ENCODE results near the gene DSN1. TPM values are rescaled to one million over a fixed set of nuclear protein-coding genes. Genes with fewer than 3 reads are reported as not detected.
A peak's percentile ranks its signal among the peaks of the same experiment; 100 is the strongest.

DSN1 gene
- total RNA-seq, 1 donor from 2014 or later: 7.6 TPM

DNA sequence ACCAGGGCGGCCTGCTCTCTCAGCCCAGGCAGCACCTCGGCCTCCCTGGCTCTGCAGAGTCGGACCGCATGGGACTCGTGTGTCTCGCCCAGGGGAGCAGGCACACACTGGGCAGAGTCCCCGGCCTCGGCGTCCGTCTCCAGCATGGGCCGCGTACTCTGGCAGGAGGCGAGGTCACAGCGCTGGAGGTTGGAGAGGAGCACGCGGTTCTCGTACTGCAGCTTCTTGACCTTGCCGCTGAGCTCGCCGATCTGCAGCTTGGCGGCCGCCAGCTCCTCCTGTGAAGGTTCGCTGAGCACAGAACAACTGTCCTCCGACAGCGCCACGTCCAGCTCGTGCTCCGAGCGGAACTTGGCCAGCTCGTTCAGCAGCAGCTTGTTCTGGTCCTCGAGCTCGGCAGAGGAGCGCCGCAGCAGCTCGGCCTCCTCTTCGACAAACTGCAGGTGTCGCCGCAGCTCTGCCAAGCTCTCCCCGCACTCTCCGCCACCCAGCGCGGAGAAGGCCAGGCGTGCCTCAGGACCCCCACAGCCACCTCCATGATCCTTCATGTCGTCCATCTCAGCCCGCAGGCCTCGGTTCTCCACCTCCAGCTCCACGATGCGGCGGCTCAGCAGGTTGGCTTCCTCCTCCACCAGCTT, 42.0 kb upstream of the DSN1 start:
- H3K4me1 Mint-ChIP-seq (ENCODE audit: unreplicated experiment): peaks cover 12% of the 10 kb centered on the region
- no peaks in the 10 kb centered on the region for H3K27me3 Mint-ChIP-seq (ENCODE audit: unreplicated experiment)
- H3K9me3 Mint-ChIP-seq (ENCODE audit: unreplicated experiment): no peaks in the 10 kb centered on the region
- no peak for DNase-seq (ENCODE audit: extremely low spot score, unreplicated experiment)
- H3K4me3 Mint-ChIP-seq (ENCODE audit: unreplicated experiment): no peak overlapping the region
- H3K36me3 Mint-ChIP-seq (ENCODE audit: unreplicated experiment): peaks cover 38% of the 10 kb centered on the region
- no peak overlapping the region for H3K27ac Mint-ChIP-seq (ENCODE audit: unreplicated experiment)
- TF ChIP-seq CTCF (IDR thresholded peaks at IDR 0.05): no peak

GRCh38 chr20:36812594-36813463, 39.3 kb upstream of the DSN1 start:
- Mint-ChIP-seq H3K4me1 (ENCODE audit: unreplicated experiment) (peaks cover 8% of the 10 kb centered on the region), H3K9me3 (ENCODE audit: unreplicated experiment) (no peaks in the 10 kb centered on the region), H3K4me3 (ENCODE audit: unreplicated experiment) (no peak overlapping the region), H3K36me3 (ENCODE audit: unreplicated experiment) (peaks cover 41% of the 10 kb centered on the region), H3K27me3 (ENCODE audit: unreplicated experiment) (no peaks in the 10 kb centered on the region), H3K27ac (ENCODE audit: unreplicated experiment) (no peak overlapping the region)
- DNase-seq (ENCODE audit: extremely low spot score, unreplicated experiment): no peak
- TF ChIP-seq CTCF (IDR thresholded peaks at IDR 0.05): no peak

DNA sequence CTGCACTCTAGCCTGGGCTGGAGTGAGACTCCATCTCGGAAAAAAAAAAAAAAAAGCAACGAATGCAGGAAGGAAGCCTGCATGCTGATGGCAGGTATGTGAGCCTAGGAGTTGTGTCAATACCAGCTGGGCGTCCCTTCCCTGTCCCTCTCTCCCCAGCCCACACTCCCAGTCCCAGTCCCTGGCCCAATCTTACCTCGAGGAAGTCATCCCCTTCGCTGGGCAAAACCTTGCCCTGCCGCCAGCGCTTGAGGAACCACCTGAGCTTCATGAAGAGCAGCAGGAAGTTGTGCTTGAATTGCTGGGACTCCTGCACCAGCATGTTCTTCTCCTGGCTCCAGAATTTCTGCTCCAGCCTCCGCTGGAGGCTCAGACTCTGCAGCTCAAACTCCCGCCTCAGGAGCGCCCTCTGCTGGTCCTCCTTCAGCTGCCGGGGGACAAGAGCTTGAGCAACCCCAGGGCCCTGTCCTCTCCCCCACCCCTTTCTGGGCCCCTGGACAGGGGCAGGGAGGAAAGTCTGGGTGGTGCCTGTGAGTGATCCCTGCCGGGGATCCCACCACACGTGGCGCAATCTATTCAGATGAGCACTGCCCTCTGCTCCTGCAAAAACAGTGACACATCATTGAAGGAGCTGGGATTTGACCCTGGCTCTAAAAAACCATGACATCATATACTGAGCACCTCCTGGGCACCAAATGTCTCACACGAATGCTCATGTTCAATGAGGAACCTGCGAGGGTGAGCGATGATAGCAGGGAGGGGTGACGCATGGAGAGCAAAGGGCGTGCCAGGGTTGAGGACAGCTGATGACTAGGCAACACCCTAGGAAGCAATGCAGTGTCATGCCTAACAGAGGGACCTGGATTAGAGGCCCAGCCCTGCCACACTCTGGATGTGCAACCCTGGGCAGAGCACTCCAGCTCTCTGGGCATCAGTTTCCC, 35.0 kb upstream of the DSN1 start:
- no peaks in the 10 kb centered on the region for H3K9me3 Mint-ChIP-seq (ENCODE audit: unreplicated experiment)
- DNase-seq (ENCODE audit: extremely low spot score, unreplicated experiment): no peak
- H3K4me3 Mint-ChIP-seq (ENCODE audit: unreplicated experiment): no peak overlapping the region
- no peaks in the 10 kb centered on the region for H3K27me3 Mint-ChIP-seq (ENCODE audit: unreplicated experiment)
- peak; percentile 75 for TF ChIP-seq CTCF (IDR thresholded peaks at IDR 0.05)
- peaks cover 8% of the 10 kb centered on the region for H3K4me1 Mint-ChIP-seq (ENCODE audit: unreplicated experiment)
- peaks cover 31% of the 10 kb centered on the region for H3K36me3 Mint-ChIP-seq (ENCODE audit: unreplicated experiment)
- peak overlapping the region; percentile 75 for H3K27ac Mint-ChIP-seq (ENCODE audit: unreplicated experiment)

GRCh38 chr20:36806049-36806448, 32.5 kb upstream of the DSN1 start:
- TF ChIP-seq CTCF (IDR thresholded peaks at IDR 0.05): no peak
- peaks cover 8% of the 10 kb centered on the region for H3K4me1 Mint-ChIP-seq (ENCODE audit: unreplicated experiment)
- H3K36me3 Mint-ChIP-seq (ENCODE audit: unreplicated experiment): peaks cover 39% of the 10 kb centered on the region
- H3K27ac Mint-ChIP-seq (ENCODE audit: unreplicated experiment): no peak overlapping the region
- H3K4me3 Mint-ChIP-seq (ENCODE audit: unreplicated experiment): no peak overlapping the region
- H3K9me3 Mint-ChIP-seq (ENCODE audit: unreplicated experiment): no peaks in the 10 kb centered on the region
- no peak for DNase-seq (ENCODE audit: extremely low spot score, unreplicated experiment)
- H3K27me3 Mint-ChIP-seq (ENCODE audit: unreplicated experiment): no peaks in the 10 kb centered on the region
